Skin epidermis (tissue), 12 donors: ENCODE data around the gene UBE2B.
"Not testable (repeated sequence)": the region's sequence is repeated elsewhere in the genome, so short reads cannot be mapped to it uniquely, and the experiment has no call there.

Source experiments
- H3K27ac ChIP-seq, 21 experiments: fragments of 200-600 bp; sonication (generic) in 11 of 21; one replicate each; pipeline ENCODE4 v1.5.0; 2020; ENCODE audit warnings: mild to moderate bottlenecking in 3 of 21, inconsistent platforms in 2 of 21, moderate library complexity in 2 of 21
- H3K4me3 ChIP-seq, 7 experiments: fragments of 200-600 bp; sonication (generic) in 2 of 7; one replicate each; pipeline ENCODE4 v1.5.0; 2020; ENCODE audit warnings: inconsistent platforms in 2 of 7, mild to moderate bottlenecking in 2 of 7, moderate library complexity in 1 of 7

The UBE2B gene

DNA sequence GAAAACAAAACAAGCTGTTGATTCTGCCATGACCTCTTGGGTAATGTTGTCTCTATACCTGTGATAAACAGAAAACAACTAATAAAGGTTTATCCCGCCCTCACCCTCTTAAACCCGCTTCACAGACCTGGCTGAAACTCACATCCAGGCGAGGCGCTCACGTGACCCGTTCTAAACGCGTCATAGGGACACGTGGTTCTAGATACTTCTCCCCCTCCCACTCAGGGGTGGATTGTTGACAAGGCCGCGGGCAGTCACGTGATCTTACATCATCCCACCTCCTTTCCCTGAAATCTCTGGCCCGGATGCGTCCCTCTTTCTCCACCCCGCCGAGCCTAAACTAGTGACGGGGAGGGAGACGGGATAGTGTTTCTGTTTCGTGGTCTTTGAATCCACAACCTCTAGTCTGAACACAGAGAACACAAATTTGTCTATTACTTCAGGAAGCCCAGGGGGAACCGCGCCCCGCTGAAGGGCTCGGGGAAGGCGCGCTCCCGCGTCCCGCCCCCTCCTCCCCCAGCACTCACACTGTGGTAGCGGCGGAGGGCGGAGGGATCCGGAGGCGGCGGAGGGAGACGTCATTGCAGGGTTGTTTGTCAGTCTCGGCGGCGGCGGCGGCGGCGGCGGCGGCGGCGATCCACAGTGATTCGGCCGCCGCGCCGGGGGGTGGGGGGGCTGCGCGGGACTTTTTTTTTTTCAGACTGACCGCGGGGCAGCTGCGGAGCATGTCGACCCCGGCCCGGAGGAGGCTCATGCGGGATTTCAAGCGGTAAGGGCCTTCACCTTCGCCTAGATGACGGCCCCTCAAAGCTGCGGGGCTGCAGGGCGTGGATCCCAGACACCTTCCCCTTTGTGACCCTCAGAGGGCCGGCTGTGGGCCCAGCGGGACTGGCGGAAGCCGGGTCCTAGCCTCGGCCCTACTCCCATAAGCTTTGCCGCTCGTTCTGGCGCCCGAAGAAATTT, at the start of gene UBE2B:
Gene UBE2B (plus strand): TSS at position 699 of the 963 bp plus-strand sequence. CDS start 27 bp downstream, at position 726.
- H3K4me3 ChIP-seq: peak within 1 kb of the TSS; percentile 78 to 98 (median 87)
- H3K27ac ChIP-seq: peak within 1 kb of the TSS; percentile 94 to 100 (median 98)

DNA sequence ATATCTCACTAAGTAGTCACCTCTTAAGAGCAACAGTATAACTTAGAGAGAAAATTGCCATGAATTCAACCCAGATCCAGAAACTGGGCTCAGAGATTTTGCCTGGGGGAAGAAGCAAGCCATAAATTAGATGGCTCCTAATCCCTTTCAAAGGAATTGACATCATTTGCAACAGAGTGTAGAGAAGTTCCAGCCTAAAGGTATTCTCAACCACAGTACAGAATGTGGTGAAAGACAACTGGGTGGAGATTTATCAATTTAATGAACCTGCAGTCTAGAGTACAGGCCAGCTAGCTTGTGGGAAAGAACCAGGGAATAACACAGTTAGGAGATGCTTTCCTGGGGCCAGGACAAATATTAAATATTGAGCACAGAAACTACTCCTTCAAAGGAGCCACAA, 44.0 kb upstream of the UBE2B start:
- Histone ChIP-seq H3K4me3 (no peak overlapping the region), H3K27ac (no peak overlapping the region)

DNA sequence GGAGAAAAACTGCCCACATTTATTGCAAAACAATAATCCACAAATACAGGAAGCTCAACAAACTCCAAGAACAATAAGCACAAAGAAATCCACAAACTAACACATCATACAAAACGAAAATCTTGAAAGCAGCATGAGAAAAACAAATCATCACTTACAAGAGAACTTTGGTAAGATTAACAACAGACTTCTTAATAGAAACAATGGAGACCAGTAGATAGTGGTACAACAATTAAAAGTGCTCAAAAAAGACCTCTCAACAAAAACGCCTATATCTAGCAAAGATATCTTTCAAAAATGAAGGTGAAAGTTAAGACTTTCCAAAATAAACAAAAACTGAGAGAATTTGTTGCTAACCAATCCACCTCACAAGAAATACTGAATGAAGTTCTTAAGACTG, 42.8 kb upstream of the UBE2B start:
- no peak overlapping the region for H3K27ac ChIP-seq
- H3K4me3 ChIP-seq: no peak overlapping the region

DNA sequence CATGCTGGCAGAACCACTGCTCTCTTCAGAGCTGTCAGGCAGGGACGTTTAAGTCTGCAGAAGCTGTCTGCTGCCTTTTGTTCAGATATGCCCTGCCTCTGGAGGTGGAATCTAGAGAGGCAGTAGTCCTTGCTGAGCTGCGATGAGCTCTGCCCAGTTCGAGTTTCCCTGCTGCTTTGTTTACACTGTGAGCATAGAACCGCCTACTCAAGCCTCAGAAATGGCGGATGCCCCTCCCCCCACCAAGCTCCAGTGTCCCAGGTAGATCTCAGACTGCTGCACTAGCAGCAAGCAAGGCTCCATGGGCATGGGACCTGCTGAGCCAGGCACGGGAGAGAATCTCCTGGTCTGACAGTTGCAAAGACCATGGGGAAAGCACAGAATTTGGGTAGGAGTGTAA, 34.5 kb upstream of the UBE2B start:
- not testable (repeated sequence) for H3K4me3 ChIP-seq, H3K27ac ChIP-seq

DNA sequence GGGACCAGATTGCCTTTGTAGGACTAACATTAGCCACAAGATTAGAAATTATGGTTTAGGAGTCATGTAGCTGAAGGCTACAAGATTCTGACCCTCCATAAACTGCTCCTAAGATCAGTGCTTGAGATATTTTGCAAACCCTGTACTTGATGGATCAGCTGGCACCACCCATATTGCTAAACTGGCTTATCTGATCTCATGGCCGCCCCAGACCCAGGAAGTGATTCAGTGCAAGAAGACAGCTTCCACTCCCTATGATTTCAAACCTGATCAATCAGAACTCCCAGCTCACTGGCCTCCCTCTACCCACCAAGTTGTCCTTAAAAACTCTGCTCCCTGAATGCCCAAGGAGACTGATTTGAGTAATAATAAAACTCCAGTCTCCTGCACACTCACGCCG, 27.9 kb upstream of the UBE2B start:
- H3K27ac ChIP-seq, H3K4me3 ChIP-seq: not testable (repeated sequence)

DNA sequence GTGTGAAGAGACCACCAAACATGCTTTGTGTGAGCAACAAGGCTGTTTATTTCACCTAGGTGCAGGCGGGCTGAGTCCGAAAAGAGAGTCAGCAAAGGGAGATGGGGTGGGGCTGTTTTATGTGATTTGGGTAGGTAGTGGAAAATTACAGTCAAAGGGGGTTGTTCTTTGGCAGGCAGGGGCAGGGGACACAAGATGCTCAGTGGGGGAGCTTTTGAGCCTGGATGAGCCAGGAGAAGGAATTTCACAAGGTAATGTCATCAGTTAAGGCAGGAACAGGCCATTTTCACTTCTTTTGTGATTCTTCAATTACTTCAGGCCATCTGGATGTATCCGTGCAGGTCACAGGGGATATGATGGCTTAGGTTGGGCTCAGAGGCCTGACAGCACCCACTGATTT, 25.9 kb upstream of the UBE2B start:
- not testable (repeated sequence) for H3K4me3 ChIP-seq
- H3K27ac ChIP-seq: peak overlapping the region in 6 of 21 experiments; percentile 40 to 87 (median 58)

DNA sequence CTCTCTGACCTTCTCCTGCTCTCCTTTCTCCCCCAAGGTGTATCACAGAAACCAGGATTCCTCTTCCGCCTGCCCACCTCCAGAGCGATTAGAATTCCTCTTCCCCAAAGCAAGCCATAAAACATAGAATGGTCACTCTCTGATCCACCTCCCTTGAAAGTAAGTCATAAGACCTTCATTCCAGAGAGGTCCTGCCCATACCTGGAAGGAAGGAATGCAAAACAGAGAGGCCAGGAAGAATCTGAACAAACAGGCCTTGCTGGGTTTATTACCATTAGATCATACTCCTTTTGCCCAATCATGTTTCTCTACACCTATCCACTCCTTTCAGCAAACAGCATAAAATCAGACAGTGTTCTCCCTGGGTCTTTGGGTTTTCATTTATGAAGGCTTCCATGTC, 25.4 kb upstream of the UBE2B start:
- H3K4me3 ChIP-seq: peak overlapping the region in 1 of 7 experiments; percentile 14
- H3K27ac ChIP-seq: peak overlapping the region in 8 of 21 experiments; percentile 18 to 87 (median 54)

DNA sequence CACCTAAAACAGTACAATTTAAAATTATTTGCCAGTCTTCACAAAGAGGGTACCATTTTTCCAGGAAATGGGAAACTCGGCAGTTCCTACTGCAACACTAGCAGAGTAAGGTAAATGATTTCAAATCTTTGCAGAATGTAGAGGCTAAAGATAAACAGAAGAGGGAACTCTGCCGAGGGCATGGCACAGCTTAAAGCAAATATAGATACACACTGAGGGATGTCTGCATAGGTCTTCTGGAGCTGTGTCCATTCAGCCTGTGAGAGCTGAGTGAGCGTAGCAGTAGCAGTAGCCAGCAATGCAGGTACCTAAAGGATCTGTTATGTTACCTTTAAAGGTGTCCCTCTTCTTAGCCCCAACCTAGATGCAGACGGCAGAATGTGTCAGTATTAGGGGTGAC, 21.9 kb upstream of the UBE2B start:
- H3K4me3 ChIP-seq: no peak overlapping the region
- no peak overlapping the region for H3K27ac ChIP-seq

DNA sequence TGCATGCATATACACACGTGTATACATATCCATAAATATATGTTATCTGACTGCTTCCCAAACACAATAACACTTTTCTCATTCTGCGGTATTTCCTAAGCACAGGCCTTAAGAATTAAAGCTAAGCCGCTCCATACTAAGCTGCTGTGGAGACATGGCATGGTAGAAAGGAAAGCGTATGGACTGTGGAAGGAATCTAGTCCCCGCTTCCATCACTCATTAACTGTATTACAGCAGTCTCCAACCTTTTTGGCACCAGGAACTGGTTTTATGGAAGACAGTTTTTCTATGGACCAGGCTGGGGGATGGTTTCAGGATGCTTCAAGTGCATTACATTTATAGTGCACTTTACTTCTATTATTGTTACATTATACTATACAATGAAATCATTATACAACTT, 15.7 kb upstream of the UBE2B start:
- Histone ChIP-seq H3K4me3 (no peak overlapping the region), H3K27ac (no peak overlapping the region)

DNA sequence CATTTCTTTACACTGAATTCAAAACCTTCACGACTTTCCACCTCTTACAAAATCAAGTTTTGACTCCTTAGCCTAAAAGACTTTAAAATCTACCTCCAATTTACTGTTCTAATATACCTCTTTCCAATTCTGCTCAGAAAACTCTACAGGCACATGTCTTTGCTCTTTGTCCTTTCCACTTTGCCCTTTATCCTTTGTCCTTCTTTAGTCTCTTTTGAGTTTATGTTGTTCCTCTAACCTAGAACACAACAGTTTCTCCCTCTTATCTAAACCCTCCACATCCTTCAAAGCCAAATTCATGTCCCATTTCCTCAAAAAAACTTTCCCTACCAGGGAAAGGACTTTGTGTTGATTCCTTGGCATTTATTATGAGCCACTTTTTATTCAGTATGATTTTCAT, 5.8 kb upstream of the UBE2B start:
- no peak overlapping the region for H3K27ac ChIP-seq
- H3K4me3 ChIP-seq: no peak overlapping the region

DNA sequence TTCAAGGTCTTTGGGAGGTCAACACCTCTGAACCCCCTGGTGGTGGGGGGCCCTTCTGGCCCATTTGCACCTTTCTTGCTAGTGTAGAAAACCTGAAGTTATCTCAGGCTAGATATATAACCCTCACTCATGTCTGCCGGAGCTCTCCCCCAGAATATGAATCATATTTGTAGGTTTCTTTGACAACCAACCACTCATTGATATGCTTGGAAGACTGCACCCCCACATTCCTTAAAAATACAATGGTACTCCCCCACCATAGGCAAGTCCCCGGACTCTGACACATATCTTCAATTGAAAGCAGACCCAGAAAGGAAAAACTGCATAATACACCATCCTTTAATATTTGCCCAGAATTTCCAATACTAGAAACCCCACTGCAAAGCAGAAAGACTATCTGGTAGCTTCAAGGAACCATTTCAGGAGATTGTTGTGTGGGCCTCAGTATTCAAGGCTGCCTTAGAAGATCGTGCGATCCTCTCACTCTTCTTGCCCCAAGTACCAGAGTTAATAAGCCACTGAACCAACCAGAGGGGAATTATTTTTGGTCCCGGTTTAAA, 978 bp upstream of the UBE2B start:
- H3K27ac ChIP-seq: peak overlapping the region in 20 of 21 experiments; percentile 87 to 100 (median 98)
- H3K4me3 ChIP-seq: peak overlapping the region; percentile 78 to 98 (median 87)

DNA sequence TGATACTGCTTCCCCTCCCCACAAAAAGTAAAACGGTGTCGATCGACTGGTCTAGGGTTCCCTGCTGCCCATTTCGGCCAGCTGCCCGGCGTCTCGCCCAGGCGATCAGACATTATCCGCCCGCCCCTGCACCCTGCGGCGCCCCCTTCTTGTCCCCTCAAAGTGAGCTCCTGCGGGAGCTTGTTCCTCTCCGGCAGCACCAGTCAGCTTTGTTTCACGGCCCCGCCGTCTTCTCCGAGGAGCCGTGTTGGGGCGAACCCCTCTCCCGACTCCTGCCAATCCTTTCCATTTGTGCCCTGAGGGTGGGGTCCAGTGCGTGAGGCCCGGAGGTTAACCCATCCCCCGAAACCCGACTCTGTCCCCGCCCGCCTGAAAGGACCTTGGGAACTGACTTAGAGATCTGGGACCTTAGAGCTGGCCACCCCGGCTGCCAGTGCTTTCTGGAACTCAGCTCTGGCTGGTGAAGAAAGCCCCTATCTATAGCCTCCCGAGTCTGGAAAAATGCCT, 518 bp downstream of the UBE2B start:
- peak overlapping the region; percentile 94 to 100 (median 98) for H3K27ac ChIP-seq
- peak overlapping the region; percentile 78 to 98 (median 87) for H3K4me3 ChIP-seq

DNA sequence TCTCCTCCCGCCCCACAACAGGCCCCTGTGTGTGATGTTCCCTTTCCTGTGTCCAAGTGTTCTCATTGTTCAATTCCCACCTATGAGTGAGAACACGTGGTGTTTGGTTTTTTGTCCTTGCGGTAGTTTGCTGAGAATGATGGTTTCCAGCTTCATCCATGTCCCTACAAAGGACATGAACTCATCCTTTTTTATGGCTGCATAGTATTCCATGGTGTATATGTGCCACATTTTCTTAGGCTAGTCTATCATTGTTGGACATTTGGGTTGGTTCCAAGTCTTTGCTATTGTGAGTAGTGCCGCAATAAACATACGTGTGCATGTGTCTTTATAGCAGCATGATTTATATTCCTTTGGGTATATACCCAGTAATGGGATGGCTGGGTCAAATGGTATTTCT, 2.3 kb downstream of the UBE2B start:
- peak overlapping the region in 1 of 7 experiments; percentile 90 for H3K4me3 ChIP-seq
- H3K27ac ChIP-seq: not testable (repeated sequence)

DNA sequence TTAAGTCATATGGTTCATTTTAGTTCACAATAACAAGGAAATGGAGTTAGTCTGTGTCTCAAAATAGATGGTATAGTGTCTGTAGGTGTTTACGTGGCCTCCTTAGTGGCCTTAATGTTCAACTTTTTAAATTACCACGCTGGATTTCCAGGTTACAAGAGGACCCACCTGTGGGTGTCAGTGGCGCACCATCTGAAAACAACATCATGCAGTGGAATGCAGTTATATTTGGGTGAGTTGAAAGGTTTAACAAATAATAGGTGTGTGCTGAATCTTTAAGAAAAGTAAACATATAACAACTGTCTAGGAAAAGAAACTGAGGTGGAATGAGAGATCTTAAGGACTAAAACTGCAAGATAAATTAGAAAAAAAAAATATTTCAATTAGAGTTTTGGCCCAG, 2.9 kb downstream of the UBE2B start:
- Histone ChIP-seq H3K4me3 (no peak overlapping the region), H3K27ac (no peak overlapping the region)

DNA sequence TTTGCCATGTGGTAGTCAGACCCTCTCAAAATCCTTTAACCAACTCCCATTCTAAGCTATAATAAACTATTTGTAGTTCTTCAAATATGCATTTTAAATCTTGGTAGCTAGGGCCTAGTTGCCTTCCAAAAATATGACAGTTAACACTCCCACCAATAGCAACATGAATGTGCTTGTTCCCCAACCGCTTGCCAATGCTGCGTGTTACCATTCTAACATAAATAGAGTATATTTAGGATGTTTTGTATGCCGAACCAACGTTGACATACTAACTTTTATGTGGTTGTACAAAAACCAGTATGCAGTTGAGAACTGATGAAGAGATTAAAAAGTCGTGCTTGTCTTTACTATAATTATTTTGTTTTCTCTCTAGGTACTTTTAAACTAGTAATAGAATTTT, 9.0 kb downstream of the UBE2B start:
- no peak overlapping the region for H3K4me3 ChIP-seq
- no peak overlapping the region for H3K27ac ChIP-seq

DNA sequence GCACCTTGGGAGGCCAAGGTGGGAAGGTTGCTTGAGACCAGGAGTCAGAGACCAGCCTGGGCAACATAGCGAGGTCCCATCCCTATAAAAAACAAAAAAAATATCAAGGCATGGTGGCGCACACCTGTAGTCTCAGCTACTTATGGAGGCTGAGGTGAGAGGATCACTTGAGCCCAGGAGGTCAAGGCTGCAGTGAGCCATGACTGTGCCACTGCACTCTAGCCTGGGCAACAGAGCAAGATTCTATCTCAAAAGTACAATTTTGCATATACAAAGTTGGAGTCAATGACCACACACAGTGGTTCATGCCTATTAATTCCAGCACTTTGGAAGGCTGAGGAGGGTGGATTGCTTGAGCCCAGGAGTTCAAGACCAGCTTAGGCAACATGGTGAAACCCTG, 10.8 kb downstream of the UBE2B start:
- H3K27ac ChIP-seq, H3K4me3 ChIP-seq: not testable (repeated sequence)

DNA sequence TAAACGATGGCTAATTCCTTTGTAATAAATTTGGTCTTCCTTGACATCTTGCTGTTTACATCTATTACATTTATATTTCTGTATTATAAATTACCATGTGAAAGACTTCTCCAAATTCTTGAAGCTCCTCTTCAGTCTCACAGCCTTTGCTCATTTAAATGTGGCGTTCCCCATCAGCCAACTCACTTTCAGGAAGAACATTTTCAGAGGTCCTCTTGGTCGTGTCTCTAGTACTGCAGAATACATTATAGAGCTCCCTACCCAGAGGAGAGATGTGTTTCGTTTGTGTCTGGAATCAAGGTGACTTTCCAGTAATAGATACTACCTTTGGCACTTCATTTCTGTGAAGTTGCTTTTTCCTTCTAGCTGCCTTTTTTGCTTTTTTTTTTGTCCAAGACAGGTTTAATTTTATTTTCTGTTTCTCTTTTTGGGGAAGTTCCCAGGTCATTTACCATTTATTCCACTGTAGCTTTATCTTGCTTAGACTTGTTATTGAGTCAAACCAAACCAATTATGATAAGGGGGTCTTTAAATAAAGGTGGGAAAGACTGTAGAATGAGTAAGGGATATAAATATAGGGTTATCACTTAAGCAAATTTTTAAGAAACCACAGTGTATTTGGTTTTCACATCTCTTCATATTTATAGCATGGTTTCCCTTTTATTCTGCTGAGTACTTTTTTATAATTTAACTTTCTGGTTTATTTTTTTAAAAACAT, 12.8 kb downstream of the UBE2B start:
- no peak overlapping the region for H3K27ac ChIP-seq

DNA sequence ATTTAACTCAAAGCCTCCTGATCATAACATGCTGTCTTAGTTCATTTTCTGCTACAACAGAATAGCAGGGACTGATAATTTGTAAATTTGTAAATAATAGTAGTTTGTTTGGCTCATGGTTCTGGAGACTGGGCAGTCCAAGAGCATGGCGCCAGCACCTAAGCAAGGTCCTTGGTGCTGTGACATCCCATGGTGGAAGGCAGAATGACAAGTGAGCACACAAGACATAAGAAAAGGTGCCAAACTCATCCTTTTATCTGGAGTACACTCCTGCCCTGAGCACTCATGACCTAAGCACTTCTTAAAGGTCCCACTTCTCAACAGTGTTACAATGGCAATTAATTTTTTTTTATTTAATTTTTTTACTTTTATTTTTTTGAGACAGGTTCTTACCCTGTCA, 16.1 kb downstream of the UBE2B start:
- no peak overlapping the region for H3K27ac ChIP-seq
- H3K4me3 ChIP-seq: no peak overlapping the region

More for the DNA sequence above, 12.8 kb downstream of the UBE2B start:
- H3K4me3 ChIP-seq: no peak overlapping the region

DNA sequence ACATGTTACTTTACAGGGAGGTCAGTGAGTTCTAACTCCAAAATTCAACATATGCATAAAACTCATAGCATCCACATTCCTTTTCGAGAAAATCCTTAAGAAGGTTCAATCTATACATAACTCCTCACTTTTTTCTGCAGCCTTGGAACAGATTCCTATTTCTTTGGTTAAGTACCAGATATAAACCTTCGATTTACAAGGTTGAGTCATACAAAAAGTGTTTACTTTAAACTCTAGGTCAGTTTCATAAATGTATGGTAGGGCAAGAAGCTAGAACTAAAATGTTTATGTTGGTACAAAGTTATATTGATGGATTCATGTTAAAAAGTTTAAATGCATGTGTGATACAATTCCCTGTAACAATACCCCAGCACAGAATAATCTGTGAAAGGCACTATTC, 20.9 kb downstream of the UBE2B start:
- Histone ChIP-seq H3K4me3 (no peak overlapping the region), H3K27ac (no peak overlapping the region)

DNA sequence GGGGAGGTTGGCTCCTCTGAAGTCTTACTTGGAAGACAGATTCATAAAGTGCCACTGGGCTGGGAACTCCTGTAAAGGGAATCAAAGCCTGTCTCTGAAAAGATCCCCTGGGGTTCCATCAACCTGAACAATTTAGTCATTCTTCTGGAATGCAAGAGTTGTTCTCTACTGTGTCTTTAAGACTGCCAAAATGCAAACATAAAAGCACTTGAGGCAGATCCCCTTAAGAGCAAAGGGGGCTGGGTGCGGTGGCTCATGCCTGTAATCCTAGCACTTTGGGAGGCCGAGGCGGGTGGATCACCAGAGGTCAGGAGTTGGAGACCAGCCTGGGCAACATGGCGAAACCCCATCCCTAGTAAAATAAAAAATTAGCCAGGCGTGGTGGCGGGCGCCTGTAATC, 23.6 kb downstream of the UBE2B start:
- no peak overlapping the region for H3K27ac ChIP-seq
- H3K4me3 ChIP-seq: no peak overlapping the region
